ENCODE data around the gene IGF1.

Gene IGF1

DNA sequence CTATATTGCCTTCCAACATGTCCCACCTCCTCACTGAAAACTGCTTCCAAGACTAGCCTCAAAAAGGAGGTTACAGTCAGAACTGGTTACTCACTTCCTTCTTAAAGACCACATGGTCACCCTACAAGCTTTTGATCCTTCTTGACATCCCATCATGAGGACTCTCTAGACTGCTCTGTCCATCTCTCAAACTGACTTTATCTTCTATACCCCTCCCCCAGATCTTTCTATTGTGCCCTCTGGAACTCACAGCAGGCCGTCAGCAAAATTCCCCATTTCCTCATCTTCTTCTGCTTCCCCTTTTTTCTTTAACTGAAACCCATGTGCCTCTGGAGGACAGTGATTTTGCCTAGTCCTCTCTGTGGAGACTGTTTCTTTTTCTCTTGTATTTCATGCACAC is 18.1 kb upstream of the IGF1 start:
- DNase-seq (ENCODE audit: extremely low spot score, insufficient read length, low read depth) (no peak), FAIRE-seq (peak; percentile 9)

DNA sequence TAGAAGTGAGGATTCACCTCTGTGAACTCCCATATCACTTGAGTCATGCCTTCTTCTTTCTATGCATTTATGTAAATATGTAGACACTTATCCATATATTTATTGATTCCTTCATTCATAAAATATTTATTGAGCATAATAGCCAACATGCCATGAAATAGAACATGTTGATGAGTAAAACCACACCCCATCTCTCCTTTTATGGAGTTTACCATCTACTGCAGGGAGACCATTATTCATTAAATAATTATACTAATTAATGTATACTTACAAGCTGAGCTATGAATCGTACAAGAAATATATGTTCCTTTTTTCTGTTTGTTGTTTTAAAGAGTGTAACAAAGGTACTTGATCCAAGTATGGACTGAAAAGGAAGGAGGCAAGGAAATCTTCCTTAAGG is 17.4 kb upstream of the IGF1 start:
- no peak for FAIRE-seq

DNA sequence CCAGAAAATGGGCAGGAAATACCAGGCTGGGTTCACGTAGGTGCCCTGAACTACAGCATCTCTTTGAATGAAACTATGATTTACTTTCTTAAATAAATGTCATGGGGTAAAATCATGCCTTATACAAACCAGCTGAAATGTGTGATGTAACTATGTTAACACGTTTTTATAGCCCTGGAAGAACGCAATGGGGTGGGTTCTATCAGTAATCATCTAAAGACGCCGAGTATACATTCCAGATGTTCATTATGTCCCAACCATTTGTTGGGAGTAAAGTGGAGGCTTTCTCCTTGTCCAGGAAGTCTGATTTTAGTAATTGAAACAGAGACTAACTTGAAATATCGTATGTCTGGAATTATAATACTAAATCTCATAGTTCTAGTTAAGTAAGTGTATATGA is 16.2 kb upstream of the IGF1 start:
- no peak for FAIRE-seq
- DNase-seq (ENCODE audit: extremely low spot score, insufficient read length, low read depth), result no peak

More for the DNA sequence above, 17.4 kb upstream of the IGF1 start:
- no peak for DNase-seq (ENCODE audit: extremely low spot score, insufficient read length, low read depth)

DNA sequence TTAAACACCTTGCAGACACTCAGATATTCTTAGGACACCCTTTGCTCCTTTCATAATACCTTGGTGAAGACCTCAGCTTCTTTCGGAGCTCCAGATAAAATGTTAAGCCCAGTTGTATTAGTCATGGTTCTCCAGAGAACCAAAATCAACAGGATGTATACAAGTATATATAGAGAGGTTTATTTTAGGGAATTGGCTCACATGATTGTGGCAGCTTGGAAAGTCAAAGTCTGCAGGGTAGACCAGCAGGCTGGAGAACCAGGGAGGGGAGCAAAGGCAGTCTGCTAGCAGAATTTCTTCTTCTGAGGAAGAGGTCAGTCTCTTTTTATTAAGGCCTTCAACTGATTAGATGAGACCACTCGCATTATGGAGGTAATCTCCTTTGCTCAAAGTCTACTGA is 6.9 kb upstream of the IGF1 start:
- DNase-seq (ENCODE audit: extremely low spot score, insufficient read length, low read depth), result no peak
- FAIRE-seq, result no peak

DNA sequence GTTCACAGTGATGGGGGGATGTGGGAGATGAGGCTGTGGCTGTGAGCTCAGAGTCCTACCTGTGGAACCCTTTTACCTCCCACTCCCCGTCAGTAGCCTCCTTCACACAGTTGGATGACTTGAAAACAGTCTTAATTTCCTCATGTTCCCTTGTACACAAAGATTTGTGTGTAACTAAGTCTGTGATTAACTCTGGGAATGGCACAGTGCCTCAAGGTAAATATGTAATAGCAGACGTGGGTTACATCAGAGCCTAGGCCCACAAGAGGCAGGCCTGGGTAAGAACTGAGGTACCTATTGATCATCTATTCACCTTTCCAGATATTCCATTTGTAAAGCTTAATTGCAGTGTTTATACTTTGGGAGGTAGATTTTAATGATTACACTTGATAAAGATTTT is 5.8 kb upstream of the IGF1 start:
- FAIRE-seq (no peak), DNase-seq (ENCODE audit: extremely low spot score, insufficient read length, low read depth) (no peak)

DNA sequence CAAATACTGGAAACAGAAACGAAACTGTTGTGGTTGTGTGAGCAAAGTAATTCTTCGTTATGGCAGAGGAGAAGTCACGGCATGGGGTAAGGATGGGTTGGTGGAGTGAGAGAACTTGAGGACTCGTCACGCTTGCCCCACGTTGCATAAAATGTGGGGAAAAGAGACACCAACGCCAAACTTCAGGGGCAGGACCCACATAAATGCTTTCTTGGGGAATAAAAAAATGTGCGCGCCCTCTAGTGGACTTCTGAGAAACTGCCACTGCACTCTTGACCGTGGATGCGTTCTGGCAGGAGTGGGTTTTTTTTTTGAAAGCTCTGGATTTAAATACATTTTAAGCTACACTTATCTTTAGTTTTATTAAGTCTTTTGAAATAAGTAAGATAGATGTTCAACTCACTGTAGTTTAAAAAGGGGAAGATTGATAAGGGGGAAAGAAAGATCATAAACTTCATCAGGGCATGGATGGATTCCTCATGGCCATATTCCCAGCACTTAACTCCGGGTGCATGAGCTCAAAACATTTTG is 4.1 kb upstream of the IGF1 start:
- DNase-seq (ENCODE audit: extremely low spot score, insufficient read length, low read depth) (no peak), FAIRE-seq (peak; percentile 93)

DNA sequence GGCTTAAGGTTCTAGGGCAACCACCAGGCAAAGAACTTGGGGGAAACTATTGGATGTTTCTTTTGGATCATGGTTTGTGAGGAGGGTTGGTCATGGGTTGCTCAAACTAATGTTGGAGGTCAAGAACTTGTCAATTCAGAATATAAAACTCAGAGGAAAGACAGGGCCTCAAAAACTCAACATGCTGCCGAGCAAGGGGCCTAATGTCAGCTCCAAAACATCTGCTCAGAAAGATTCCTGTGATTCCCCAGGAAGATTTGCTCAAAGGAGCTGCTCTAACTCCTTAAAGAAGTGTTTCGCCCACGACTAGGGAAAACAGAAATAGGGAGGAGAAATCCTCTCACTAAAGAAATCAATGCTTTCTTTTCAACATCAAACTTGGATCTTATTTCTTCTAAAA is 3.7 kb upstream of the IGF1 start:
- FAIRE-seq, result no peak

DNA sequence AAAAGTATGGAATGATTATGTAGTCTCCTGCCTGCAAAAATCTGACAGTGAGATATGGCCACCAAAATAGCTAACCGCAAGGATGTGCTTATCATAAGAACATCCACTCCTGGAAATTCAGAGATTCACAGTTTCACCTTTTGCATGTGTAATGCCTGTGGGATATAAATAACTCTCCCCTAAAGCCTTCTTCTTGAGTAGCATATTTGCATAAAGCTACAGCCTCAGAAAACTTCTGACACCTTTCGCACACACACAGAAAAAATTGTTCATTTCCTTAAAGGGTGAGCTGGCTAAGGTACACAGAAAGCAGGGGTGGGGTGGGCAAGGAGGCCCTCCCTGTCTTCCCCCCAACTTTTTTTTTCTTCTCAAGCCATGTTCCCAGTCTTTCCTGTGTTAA is 3.1 kb upstream of the IGF1 start:
- FAIRE-seq (peak; percentile 92), DNase-seq (ENCODE audit: extremely low spot score, insufficient read length, low read depth) (no peak)

More for the DNA sequence above, 3.7 kb upstream of the IGF1 start:
- DNase-seq (ENCODE audit: extremely low spot score, insufficient read length, low read depth), result no peak

DNA sequence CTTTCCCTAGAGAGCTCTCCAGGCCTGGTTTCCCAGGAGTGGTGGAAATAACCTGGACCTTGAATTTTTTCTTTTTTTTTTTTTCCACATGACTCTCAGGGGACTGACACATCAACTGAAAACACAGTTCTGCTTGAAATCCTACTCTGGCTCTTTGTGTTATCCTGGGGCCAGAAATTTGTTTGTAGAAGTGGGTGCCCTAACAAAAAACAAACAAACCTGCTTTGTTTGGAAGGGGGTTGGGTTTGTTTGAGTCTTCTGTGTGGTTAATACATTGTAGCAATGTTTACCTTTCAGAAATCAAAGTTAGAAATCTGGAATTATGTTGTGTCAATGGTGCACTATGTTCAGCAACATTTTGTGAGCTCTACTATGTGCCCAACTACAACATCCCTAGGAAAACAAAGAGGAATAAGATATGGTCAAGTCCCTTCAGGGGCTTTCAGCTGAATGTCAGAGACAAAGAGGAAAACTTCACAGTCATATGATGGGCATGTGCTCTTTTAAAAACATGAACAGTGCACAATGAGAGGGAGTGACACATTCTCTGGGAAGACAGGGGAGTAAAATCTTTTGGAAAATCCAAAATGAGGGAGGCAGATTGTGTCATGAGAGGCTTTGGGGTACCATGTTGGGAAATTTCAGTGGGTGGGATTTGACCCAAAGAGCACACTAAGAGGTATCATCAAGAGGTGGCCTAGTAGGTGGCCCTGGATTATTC is 1.5 kb upstream of the IGF1 start:
- no peak for FAIRE-seq
- no peak for DNase-seq (ENCODE audit: extremely low spot score, insufficient read length, low read depth)

DNA sequence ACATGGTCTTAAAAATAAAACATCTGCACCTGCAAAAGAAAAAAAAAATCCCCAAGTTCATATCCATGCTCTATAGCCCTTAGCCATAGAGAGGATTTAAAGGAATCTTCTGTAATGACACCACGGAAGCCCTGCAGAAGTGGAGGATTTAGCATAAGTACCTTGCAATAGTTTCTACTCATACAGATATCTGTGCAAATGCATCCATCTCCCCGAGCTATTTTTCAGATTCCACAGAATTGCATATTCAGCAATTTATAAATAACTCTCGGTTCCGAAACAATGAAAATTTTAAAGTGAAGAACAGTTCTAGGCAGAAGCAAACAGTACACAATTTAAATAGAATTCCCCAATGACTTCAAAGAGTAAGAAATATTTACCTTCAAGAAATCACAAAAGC is 424 bp downstream of the IGF1 start:
- peak; percentile 36 for FAIRE-seq

DNA sequence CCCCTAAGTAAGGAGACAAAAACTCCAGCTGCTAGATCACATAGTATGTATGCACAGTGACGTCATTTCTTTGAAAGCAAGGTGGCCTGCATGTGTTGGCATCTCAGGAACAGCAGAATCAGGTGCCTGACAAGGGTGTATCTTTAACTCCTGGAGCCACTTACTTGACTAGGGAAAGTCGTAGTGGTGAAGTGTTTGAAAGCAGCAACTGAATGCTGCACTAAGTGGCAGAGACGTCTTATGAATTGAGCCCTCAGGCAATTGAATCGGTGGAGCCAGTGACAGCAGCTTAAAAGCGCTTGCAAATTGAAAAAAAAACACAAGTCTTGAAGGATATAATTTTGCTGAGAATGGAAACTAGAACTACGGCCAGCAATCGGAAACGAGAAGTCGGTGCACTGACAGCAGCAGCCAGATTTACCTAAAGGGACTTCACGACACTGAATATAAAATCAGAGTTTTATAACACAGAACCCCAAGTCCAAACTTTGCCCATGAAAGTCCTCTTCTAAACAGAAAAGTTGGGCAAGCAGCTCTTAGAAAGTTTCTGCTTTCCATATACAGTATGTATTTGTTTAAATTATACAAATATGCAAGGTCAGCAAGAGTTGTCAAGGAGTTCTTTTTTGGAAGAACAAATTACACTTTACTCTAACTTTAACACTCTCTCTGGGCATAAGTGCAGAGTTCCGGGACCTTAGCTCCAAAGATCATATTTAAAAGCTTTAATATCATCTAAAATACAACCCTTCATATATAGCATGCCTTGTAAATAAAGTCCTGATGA is 1.1 kb downstream of the IGF1 start:
- FAIRE-seq (no peak), DNase-seq (ENCODE audit: extremely low spot score, insufficient read length, low read depth) (no peak)

More for the DNA sequence above, 424 bp downstream of the IGF1 start:
- DNase-seq (ENCODE audit: extremely low spot score, insufficient read length, low read depth), result no peak

DNA sequence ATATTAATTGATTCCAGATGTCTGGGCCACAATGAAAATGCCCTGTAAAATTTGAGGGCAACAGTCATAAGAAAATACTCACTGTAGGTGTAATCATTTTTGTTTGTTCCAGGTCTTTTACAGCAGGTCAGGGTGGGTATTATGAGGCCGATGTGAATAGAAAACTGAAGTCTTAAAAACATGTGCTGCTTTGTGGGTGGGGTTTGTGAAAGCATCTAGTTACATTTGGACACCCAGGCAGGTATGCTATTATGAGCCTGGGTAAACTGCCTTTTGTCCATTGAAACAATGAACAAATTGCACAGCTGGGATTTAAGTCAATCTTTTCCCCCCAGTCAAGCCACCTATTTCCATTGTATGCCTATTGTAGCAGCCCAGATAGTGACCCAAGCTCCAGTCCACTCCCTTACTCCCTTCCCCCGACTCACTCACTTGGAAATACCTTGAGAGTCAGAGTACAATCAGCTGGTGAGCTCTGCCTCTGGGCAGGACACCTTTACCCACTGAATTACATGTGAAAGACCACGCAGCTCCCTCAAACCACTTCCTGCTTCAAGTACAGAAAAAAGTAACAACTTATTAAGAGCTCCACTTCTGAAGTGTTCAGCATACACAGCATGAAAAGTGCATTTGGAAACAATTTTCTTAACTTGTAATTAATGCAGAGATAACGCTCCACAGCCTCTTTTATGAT is 1.8 kb downstream of the IGF1 start:
- DNase-seq (ENCODE audit: extremely low spot score, insufficient read length, low read depth) (no peak), FAIRE-seq (peak; percentile 92)

DNA sequence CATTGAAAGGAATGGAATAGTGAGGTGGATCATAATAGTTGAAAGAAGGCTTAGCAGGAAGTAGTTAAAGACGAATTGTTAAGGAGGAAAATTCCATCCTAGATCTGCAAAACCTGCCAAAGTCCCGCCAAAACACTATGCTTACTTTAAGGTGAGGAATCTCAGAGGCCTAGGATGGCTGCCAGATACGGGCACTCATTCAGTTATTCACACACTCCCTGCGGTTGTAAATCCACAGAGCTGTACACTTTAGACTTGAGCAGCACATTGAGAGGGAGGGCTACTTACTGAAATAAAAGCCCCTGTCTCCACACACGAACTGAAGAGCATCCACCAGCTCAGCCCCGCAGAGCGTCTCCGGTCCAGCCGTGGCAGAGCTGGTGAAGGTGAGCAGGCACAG is 5.0 kb downstream of the IGF1 start:
- DNase-seq (ENCODE audit: extremely low spot score, insufficient read length, low read depth) (no peak), FAIRE-seq (no peak)

DNA sequence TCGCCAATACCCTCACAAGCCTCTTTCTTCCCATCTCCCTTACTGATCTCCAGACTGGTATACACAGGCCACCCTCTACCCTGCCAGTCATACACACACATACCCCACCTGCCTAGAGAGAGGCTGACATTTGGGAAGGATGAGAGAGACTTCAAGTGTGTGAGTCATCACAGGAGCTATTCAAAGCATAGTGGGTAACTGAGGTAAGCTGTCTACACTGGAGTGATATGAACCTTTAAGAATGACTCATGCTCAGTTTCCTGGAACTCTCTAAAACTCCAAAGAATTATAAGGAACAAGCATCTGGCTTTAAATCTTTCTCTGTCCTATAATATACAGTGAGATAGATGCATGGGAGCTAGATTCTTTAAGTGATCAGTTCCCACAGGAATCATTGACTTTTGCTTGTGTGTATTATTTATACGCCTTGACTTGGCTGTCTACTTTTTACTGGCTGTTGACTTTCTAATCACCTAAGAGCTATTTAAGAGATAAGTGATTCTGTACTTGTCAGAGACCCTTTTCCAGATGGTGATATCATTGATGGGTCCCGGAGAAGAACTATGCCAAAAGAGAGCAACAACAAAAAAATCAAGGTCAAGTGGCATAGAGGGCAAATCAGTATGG is 5.8 kb downstream of the IGF1 start:
- DNase-seq (ENCODE audit: extremely low spot score, insufficient read length, low read depth) (no peak), FAIRE-seq (no peak)

DNA sequence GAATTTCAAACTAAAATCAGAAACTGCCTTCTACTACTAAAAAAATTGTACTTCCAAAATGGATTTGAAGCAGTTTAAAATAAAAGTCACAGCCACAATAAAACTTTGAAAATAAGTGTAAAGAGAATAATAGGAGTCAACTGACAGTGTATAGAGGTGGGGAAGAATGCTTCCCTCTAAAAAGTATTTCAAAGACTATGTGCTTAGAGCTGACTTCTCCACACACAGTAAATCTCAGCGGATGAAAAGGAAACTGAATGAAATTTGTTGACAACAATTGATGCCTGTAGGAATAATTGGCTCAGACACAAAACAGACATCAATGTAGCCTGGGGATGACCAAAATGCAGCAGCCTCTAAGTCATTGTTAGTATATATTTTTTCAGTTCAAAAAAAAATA is 7.9 kb downstream of the IGF1 start:
- no peak for DNase-seq (ENCODE audit: extremely low spot score, insufficient read length, low read depth)
- FAIRE-seq, result no peak

DNA sequence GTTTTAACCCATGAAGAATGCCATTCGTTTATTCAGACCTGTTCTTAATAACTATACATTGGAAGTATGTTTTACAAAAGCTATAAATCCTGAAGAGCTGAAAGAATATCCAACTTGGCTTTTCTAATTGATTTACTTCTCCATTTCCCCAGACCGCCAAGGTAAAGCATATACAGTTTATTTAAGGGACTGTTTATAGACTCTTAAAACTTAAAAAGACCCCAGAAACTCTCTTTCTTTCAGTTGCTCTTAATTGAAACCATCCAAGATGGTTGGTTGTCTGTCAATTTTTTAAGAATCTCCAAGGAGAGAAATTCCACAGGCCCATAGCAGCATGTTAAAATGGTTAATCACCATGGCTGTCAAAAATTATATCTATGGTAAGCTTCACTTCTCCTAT is 8.8 kb downstream of the IGF1 start:
- DNase-seq (ENCODE audit: extremely low spot score, insufficient read length, low read depth) (no peak), FAIRE-seq (no peak)

DNA sequence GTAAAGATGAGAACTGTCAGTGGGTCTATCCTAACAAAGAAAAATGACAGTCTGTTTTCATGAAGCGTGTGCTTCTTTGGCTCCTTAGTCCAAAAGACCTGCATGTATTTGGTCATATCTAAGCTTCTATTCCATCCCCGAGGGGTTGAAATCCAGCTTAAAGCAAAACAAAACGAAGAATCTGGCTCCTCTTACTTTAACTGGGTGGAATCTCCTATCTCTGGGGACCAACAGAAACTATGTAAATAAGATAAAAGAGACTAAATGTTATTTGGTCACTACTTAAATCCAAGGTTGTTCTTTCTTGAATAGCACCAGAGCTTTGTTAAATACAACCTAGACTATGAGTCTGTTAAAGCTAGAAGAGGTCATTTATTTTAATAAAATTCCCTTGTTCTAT is 9.4 kb downstream of the IGF1 start:
- DNase-seq (ENCODE audit: extremely low spot score, insufficient read length, low read depth) (no peak), FAIRE-seq (no peak)

DNA sequence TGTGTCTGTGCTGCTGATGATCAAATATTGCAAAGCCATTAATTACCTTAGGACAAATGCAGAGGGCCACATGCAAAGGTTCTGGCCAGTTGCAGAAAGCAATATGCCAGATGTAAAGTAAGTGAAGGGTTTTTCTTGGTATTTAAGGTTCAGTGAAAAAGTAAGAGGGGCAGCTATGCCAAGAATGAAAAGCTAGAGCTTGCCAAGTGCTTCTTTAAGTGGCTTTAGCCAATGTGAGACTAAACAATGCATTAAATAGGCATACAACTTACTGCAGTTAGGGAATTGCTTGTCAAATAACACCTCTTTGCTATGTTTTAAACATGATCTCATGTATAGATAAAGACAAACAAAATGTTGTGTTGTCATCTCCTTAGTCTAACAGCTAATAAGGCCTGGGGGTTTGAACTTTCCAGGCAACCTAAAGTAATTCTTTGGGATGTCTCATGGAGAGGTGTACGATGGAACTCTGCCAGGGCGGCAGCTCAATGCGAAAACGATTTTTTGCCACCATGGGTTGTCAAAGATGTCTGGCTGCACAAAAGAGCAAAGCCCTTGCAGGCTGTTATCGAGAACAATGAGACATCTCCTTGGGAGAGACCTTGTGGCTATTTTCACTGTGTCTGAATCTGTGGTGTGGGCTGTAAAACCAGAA is 12.0 kb downstream of the IGF1 start:
- FAIRE-seq (no peak), DNase-seq (ENCODE audit: extremely low spot score, insufficient read length, low read depth) (no peak)

DNA sequence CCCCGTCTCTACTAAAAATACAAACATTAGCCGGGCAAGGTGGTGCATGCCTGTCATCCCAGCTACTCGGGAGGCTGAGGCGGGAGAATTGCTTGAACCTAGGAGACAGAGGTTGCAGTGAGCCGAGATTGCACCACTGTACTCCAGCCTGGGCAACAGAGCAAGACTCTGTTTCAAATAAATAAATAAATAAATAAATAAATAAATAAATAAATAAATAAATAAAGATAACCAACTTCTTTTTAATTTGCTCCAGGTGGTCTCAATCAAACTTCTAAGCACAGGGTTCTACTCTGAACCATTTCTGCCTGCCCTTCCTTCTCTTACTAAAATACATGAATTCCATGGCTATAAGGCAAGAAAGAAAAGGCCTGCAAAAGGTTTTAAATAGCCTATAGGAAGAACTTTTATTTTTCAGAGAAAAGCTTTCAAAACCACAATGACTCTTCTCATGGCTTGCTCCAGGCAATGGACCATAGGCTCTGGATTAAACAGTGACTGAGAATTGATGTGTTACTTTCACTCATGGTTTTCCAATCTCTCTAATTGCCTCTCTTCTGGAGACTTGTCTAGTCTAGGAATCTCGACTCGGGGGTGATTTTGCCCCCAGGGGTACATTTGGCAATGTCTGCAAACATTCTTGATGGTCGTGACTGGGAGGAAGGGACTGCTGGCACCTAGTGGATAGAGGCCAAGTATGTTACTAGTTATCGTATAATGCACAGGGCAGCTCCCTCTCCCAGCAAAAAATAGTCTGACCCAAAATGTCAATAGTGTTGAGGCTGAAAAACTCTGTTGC is 14.4 kb downstream of the IGF1 start:
- no peak for DNase-seq (ENCODE audit: extremely low spot score, insufficient read length, low read depth)
- FAIRE-seq, result no peak

All from GM18507 (cell line).